AG08395 (cell line): ENCODE data around the gene SP6.

Source experiments
- DNase-seq: peaks from one replicate; pipeline ENCODE4 v3.0.0; 2012; ENCODE audit warnings: mixed read lengths, low spot score

The SP6 gene

GRCh38 chr17:47856830-47857229 is 5.9 kb upstream of the SP6 start:
- no peak for DNase-seq

DNA sequence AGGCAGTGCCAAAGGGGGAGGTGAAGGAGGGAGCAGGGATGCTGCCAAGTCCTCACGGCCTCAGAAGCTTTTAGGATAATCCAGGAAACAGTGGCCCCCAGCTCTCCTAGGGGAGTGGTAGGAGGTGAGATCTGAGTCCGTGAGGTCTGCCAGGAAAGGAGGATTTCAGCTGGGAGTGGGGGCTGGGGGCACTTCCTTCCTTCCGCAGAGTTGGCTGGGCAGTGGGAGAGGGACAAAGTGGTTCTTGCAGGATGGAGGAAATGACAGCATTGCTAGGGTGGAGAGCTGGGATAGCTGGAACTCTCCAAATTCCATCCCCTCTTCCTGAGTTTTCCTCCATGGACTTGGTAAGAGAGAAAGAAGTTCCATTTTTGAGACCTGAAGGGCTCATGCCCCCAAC is 4.8 kb upstream of the SP6 start:
- no peak for DNase-seq

GRCh38 chr17:47853616-47854015 is 2.7 kb upstream of the SP6 start:
- DNase-seq: no peak

- no peak for DNase-seq
These were observed 1.4 kb upstream of the SP6 start for GRCh38 chr17:47852113-47852949.

DNA sequence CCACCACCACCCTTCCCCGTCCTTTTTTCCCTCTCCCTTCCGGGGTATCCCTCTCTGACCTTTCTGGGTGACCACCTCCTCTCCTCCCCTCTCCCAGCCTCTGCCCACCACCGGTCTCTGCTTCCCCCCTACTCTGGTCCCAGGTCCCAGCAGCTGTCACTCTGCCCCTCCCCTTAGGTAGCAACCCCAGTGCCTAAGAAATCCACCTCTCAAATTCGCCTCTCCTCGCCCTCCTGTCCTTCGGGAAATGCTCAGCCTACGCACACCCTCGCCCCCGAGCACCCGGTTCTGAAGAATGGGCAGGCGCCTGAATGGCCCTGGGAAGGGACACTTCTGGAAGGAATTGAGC is 775 bp upstream of the SP6 start:
- no peak for DNase-seq

DNA sequence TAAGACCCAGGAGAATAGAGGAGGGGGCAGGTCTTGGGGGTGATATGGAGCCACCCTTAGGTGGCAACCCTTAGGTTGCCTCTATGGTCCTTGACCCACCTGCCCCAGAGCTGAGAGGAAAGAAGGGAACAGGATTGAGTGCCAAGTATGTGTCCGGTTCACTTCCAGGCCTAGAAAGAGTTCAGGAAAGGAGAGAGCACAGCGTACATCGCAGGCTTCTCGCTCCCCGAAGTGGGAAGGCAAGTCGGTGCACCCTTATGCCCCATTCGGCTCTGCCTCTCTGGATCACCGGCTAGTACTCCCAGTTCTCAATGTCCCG is 631 bp downstream of the SP6 start:
- no peak for DNase-seq

DNA sequence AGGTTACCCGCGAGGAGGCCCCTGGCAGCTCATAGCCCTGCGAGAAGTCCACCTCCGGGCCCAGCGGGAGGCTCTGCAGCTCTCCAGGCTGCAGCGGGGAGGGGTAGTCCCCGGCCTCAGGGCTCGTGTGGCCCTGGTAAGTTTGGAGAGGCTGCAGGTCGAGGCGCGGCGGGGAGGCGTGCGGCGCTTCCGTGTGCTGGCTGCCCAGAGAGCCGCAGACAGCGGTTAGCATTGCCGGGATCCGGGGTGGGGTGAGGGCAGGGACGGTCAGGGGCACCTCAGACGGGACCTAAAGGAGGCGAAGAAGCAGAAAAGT is 2.8 kb downstream of the SP6 start:
- no peak for DNase-seq

GRCh38 chr17:47847341-47848197 is 3.4 kb downstream of the SP6 start:
- DNase-seq: no peak

- no peak for DNase-seq
These were observed 4.1 kb downstream of the SP6 start for GRCh38 chr17:47846716-47847340.

DNA sequence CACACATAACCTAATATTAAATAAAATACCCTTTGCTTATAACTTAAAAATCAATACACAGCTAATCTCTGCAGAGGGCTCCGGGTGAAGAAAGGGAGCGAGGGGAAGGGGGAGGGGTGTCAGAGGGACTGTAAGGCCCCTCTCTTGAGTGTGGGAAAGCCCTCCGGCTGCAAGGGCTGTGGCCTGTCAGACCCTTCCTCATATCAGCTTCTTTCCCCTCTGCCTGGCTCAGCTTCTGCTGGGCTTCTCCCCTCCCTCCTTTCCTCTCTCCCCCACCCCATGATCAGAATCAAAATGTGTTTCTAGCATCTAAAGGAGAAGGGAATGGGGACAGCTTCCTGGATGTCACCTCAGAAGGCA is 5.3 kb downstream of the SP6 start:
- no peak for DNase-seq

DNA sequence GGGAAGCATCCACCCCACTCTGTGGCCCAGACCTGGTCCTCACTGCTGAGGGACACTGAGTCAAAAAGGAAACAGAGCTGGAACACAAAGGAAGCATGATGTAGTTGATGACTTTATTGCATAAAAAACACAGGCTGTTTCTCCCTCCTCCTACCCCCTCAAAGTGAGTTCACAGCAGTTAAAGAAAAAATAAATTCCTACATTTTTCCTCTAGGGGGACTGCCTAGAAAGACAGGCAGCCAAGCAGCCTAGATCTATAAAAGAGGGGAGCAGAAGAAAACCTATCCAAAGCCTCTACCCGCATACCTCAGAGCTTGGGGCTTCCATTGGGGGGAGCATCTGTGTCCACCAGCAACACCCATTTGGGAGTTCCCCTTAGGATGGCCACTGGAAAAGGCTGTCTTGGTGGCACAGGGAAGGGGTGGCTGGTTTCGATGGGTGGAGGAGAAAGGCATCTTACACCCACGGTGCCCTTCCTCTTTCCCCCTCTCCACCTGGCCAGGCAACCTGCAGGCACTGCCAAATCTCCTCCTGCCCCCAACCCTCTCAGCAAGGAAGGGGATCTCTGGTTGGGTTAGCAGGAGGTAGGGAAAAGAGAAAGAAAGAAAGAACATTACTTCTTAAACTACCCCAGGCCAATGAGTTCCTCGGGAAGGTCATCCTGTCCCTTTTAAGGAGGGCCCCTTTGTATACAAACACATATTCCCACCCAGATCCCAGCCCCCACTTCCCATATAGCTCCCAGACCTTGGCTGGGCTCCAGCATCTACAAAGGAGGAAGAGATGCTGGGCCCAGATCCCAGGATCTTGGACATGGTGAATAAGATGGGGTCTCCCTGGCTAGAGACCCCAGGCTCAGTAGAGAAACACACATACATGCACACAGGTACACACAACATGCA is 5.9 kb downstream of the SP6 start:
- peak; percentile 50 for DNase-seq

GRCh38 chr17:47844227-47844626 is 6.7 kb downstream of the SP6 start:
- no peak for DNase-seq

GRCh38 chr17:47843391-47843730 is 7.6 kb downstream of the SP6 start:
- no peak for DNase-seq

DNA sequence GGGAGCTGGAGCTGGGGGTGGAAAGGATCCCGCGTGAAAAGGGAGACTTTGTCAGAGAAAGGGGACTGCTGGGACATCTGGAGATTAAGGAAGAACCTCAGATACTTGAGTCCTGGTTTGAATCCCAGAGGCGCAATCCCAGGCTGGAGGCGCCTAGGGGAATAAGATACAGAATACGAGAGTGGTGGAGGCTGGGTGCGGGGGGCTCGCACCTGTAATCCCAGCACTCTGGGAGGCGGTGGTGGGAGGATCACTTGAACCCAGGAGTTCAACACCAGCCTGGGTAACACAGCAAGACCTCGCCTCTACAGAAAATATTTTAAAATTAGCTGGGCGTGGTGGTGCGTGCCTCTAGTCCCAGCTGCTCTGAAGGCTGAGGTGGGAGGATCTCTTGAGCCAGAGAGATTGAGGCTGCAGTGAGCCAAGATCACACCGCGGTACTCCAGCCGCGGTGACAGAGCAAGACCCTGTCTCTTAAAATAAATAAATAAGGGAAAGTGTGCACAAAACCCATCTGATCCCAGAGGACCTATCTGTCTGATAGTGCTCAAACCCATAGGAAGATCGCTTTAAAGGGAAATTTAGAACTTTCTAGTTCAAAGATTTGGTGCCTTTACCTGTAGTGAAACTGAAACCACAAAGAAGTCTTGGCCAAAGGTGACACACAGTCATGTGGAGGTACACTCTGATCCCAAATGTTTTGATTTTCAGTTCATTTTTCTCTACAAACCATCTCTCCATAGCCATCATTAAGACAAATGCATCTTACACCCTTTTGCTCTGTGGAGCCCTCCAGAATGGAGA is 9.3 kb downstream of the SP6 start:
- no peak for DNase-seq

DNA sequence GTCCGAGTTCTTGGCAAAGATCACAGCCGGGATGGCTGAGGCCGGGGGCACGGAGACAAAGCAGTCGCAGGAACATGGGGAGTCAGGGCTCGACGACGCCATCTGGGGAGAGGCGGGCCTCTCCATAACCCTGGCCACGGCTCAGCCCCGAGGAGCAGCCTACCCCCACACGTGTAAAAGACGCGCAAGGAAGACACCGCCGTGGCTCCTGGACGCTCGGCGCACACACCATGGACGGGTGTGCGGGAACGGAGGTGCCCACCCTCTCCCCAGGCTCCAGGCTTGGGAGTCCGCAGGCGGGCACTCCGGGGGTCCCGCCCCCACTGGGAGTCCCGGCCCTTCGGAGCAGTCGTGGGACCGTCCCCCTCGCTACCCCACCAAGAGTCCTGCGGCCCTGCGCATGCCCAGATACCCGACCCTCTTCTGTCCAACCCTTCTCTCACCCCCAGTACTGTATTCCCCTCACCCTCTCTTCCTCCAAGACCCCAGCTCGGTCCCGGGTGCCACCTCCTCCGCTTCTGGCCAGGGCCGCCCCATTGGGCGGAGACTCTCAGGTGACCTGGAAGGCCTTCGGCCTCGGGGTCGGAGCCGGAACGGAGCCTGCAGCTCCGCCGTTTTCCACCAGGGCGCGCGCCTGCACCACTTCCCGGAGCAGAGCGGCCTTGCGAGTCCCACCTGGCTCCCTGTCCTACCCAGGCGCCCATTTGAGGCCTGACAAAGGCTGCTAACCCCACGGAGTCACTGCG is 10.0 kb downstream of the SP6 start, which contains the start of gene SCRN2:
TSS of gene SCRN2 (minus strand) at position 532 of the 746 bp plus-strand sequence. CDS start at position 102, 430 bp downstream.
- DNase-seq: peak; percentile 91

DNA sequence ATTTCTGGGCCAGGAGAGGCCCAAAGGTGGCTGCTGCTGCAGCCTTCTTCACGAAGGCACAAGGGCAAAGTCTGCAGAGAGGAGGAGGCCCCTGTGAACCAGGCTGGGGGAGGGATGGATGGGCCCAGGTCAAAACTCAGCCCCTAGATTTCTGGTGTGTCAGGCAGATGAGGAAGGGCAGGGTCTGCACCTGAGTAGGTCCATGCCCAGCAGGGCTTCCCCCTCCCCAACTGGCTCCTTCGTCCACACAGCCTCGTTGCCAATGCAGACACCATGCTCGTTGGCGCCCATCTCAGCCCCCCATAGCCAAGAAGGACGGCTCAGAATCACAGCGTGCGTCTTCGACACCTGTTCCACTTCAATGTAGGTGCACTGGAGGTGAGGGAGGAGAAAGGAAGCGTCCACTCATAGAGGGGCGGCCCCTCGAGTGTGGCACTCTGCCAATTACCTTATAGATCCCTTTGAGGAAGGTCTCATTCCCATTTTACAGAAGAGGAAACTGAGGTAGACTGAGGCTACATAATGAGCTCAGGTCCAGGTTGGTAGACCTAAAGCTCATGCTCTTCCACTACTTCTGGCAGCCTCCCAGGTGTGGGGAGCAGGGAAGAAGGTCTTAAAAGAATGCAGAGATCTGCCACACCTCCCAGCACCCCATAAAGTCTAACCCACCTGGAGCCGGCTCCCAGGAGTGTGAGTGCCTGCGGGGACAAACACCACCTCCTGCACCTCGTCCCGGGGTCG is 10.8 kb downstream of the SP6 start:
- DNase-seq: no peak

- DNase-seq: no peak
These were observed 11.9 kb downstream of the SP6 start for GRCh38 chr17:47839071-47839470.

GRCh38 chr17:47838636-47839035 is 12.3 kb downstream of the SP6 start:
- no peak for DNase-seq

- DNase-seq: no peak
These were observed 13.4 kb downstream of the SP6 start for GRCh38 chr17:47837401-47838039.
